ENCODE data around the gene CACNB2. TPM values are rescaled to one million over a fixed set of nuclear protein-coding genes. Genes with fewer than 3 reads are reported as not detected.

The CACNB2 gene
- total and polyA plus RNA-seq, 10 of the 15 experiments (the other 5 are each of a cell fraction or from before 2014, with no cell fraction given) = 0.62 to 8.1 (median 1.2) TPM

DNA sequence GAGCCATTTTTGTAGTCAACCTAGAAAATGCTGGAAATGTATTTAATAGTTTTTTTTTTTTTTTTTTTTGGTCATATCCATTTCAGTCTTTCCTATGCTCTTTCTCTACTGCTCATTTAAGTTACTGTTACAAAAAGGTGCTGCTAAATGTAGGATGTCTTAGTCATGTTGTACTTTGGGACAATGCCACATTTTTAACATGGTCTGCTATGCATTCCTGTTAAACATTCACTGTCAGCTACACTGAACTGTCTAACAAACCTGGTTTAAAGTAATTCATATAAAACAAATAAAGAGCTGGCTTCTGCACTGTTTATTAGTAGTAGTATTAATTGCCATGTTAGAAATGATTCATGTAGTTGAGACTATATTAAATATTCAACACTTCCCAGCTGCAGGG, 402.6 kb downstream of the CACNB2 start:
- H2AFZ ChIP-seq (ENCODE audit: control insufficient read depth, low read depth, low read length) = no peak overlapping the region
- H3K9ac ChIP-seq (ENCODE audit: control insufficient read depth, insufficient read depth, low read length) = no peak overlapping the region
- in situ Hi-C loops (cut with MboI) (no loop called here), intact Hi-C loops (cut with micrococcal nuclease; ENCODE audit: unreplicated experiment) (no loop called here)
- DNase-seq (ENCODE audit: low read depth, low spot score) (no peak), FAIRE-seq (no peak), ATAC-seq (no peak)
- H3K79me2 ChIP-seq (ENCODE audit: control insufficient read depth, insufficient read depth, low read length) = no peaks in the 10 kb centered on the region
- ChIA-PET RAD21 (ENCODE audit: unreplicated experiment) (no interaction called here), POLR2A (interaction anchor here (0.8 to 1.0 kb wide), 2 partner anchors 7 to 9 kb away, joined by 3 read pairs; no protein-coding TSS in a partner anchor), SMC1A (ENCODE audit: uncharacterized antibody, unreplicated experiment) (interaction anchor here (1.0 to 2.4 kb wide), 4 partner anchors 10 to 232 kb away, joined by 3 to 8 read pairs (median 5); no protein-coding TSS in a partner anchor), CTCF (no interaction called here)
- no peaks in the 10 kb centered on the region for H3K27me3 ChIP-seq (replicated peaks in 1 of 2; ENCODE audit: control insufficient read depth in 2 of 2, insufficient read depth in 2 of 2, low read length in 1 of 2)
- TF ChIP-seq, protein P1, sequence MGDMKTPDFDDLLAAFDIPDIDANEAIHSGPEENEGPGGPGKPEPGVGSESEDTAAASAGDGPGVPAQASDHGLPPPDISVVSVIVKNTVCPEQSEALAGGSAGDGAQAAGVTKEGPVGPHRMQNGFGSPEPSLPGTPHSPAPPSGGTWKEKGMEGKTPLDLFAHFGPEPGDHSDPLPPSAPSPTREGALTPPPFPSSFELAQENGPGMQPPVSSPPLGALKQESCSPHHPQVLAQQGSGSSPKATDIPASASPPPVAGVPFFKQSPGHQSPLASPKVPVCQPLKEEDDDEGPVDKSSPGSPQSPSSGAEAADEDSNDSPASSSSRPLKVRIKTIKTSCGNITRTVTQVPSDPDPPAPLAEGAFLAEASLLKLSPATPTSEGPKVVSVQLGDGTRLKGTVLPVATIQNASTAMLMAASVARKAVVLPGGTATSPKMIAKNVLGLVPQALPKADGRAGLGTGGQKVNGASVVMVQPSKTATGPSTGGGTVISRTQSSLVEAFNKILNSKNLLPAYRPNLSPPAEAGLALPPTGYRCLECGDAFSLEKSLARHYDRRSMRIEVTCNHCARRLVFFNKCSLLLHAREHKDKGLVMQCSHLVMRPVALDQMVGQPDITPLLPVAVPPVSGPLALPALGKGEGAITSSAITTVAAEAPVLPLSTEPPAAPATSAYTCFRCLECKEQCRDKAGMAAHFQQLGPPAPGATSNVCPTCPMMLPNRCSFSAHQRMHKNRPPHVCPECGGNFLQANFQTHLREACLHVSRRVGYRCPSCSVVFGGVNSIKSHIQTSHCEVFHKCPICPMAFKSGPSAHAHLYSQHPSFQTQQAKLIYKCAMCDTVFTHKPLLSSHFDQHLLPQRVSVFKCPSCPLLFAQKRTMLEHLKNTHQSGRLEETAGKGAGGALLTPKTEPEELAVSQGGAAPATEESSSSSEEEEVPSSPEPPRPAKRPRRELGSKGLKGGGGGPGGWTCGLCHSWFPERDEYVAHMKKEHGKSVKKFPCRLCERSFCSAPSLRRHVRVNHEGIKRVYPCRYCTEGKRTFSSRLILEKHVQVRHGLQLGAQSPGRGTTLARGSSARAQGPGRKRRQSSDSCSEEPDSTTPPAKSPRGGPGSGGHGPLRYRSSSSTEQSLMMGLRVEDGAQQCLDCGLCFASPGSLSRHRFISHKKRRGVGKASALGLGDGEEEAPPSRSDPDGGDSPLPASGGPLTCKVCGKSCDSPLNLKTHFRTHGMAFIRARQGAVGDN (IDR thresholded peaks at IDR 0.05) = no peak
- TF ChIP-seq, protein P2, sequence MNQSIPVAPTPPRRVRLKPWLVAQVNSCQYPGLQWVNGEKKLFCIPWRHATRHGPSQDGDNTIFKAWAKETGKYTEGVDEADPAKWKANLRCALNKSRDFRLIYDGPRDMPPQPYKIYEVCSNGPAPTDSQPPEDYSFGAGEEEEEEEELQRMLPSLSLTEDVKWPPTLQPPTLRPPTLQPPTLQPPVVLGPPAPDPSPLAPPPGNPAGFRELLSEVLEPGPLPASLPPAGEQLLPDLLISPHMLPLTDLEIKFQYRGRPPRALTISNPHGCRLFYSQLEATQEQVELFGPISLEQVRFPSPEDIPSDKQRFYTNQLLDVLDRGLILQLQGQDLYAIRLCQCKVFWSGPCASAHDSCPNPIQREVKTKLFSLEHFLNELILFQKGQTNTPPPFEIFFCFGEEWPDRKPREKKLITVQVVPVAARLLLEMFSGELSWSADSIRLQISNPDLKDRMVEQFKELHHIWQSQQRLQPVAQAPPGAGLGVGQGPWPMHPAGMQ (IDR thresholded peaks at IDR 0.05; ENCODE audit: borderline replicate concordance) = no peak
- TF ChIP-seq NFYA (IDR thresholded peaks at IDR 0.05; ENCODE audit: borderline replicate concordance, low read depth, low read length) = no peak
- TF ChIP-seq ASH2L (IDR thresholded peaks at IDR 0.05; ENCODE audit: borderline replicate concordance, low read depth) = no peak
- no peak for TF ChIP-seq SMAD1 (IDR thresholded peaks at IDR 0.05; ENCODE audit: low read depth, partially characterized antibody)
- no peak for TF ChIP-seq CREB1 (IDR thresholded peaks at IDR 0.05; ENCODE audit: low read depth)
- no peak for TF ChIP-seq TCF12 (IDR thresholded peaks at IDR 0.05; ENCODE audit: low read depth, low read length)
- TF ChIP-seq TCF3 (IDR thresholded peaks at IDR 0.05; ENCODE audit: borderline replicate concordance, insufficient read depth, low read depth, low read length) = no peak
- no peak for TF ChIP-seq HDAC6 (IDR thresholded peaks at IDR 0.05; ENCODE audit: unreplicated experiment)
- no peak for TF ChIP-seq SMARCA5 (IDR thresholded peaks at IDR 0.05)
- TF ChIP-seq, protein P3, sequence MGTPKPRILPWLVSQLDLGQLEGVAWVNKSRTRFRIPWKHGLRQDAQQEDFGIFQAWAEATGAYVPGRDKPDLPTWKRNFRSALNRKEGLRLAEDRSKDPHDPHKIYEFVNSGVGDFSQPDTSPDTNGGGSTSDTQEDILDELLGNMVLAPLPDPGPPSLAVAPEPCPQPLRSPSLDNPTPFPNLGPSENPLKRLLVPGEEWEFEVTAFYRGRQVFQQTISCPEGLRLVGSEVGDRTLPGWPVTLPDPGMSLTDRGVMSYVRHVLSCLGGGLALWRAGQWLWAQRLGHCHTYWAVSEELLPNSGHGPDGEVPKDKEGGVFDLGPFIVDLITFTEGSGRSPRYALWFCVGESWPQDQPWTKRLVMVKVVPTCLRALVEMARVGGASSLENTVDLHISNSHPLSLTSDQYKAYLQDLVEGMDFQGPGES (IDR thresholded peaks at IDR 0.05) = no peak
- no peak for TF ChIP-seq HCFC1 (IDR thresholded peaks at IDR 0.05; ENCODE audit: low read length)
- TF ChIP-seq STAT3 (IDR thresholded peaks at IDR 0.05; ENCODE audit: low read depth, low read length) = no peak
- TF ChIP-seq, protein P4, sequence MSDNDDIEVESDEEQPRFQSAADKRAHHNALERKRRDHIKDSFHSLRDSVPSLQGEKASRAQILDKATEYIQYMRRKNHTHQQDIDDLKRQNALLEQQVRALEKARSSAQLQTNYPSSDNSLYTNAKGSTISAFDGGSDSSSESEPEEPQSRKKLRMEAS (IDR thresholded peaks at IDR 0.05; ENCODE audit: low read depth, low read length) = no peak
- TF ChIP-seq SUPT20H (IDR thresholded peaks at IDR 0.05; ENCODE audit: borderline replicate concordance, control insufficient read depth, low read depth, low read length) = no peak
- TF ChIP-seq YBX1 (IDR thresholded peaks at IDR 0.05) = no peak
- TF ChIP-seq FOS (IDR thresholded peaks at IDR 0.05; ENCODE audit: borderline replicate concordance, extremely low read depth, insufficient read length) = no peak
- H3K27ac ChIP-seq (ENCODE audit: control insufficient read depth, insufficient read depth) = no peak overlapping the region
- H3K36me3 ChIP-seq (ENCODE audit: control insufficient read depth in 2 of 2, insufficient read depth in 2 of 2, low read length in 1 of 2) = peaks cover 0 to 2% of the 10 kb centered on the region in 2 experiments; a peak in 2 of 4 replicates
- H3K9me3 ChIP-seq (replicated peaks; ENCODE audit: control insufficient read depth, insufficient read depth, low read length) = no peaks in the 10 kb centered on the region
- H4K20me1 ChIP-seq (ENCODE audit: control insufficient read depth, insufficient read depth) = no peaks in the 10 kb centered on the region
- no peak overlapping the region for H3K4me2 ChIP-seq (ENCODE audit: control insufficient read depth, insufficient read depth)
- no peak overlapping the region for H3K4me3 ChIP-seq
- no TSS peak for BruUV-seq (replicated peaks)
- H3K4me1 ChIP-seq (ENCODE audit: control insufficient read depth, insufficient read depth, low read length) = no peaks in the 10 kb centered on the region

Measured in GM12878 (cell line).